GM19238 (cell line): ENCODE measurements around the gene NTRK3.

Source experiments
- DNase-seq: peaks from one replicate; pipeline ENCODE4 v3.0.0; 2011; ENCODE audit warnings: low spot score; ENCODE audit not compliant: insufficient read length

Gene NTRK3

GRCh38 chr15:88258093-88258641, 1.6 kb upstream of the NTRK3 start:
- DNase-seq: no peak

- DNase-seq: no peak
Measured at GRCh38 chr15:88257311-88258092, 963 bp upstream of the NTRK3 start.

- no peak for DNase-seq
Measured at GRCh38 chr15:88255484-88256278, 858 bp downstream of the NTRK3 start.

GRCh38 chr15:88255087-88255483, 1.5 kb downstream of the NTRK3 start:
- DNase-seq: no peak

- DNase-seq: no peak
Measured at GRCh38 chr15:88252441-88252840, 4.1 kb downstream of the NTRK3 start.

- DNase-seq: no peak
Measured at GRCh38 chr15:88250826-88251225, 5.7 kb downstream of the NTRK3 start.

GRCh38 chr15:88249220-88249619, 7.3 kb downstream of the NTRK3 start:
- no peak for DNase-seq

GRCh38 chr15:88247914-88248313, 8.6 kb downstream of the NTRK3 start:
- DNase-seq: no peak

GRCh38 chr15:88246666-88247446, 9.7 kb downstream of the NTRK3 start:
- DNase-seq: peak; percentile 71

GRCh38 chr15:88246081-88246480, 10.5 kb downstream of the NTRK3 start:
- DNase-seq: no peak

- peak; percentile 28 for DNase-seq
Measured at GRCh38 chr15:88243895-88244787, 12.4 kb downstream of the NTRK3 start.

GRCh38 chr15:88242586-88243555, 13.7 kb downstream of the NTRK3 start:
- no peak for DNase-seq

- no peak for DNase-seq
Measured at GRCh38 chr15:88241461-88241860, 15.1 kb downstream of the NTRK3 start.

- no peak for DNase-seq
Measured at GRCh38 chr15:88241060-88241459, 15.5 kb downstream of the NTRK3 start.

- DNase-seq: no peak
Measured at GRCh38 chr15:88239594-88239993, 16.9 kb downstream of the NTRK3 start.

- no peak for DNase-seq
Measured at GRCh38 chr15:88238618-88239430, 17.7 kb downstream of the NTRK3 start.

- no peak for DNase-seq
Measured at GRCh38 chr15:88234711-88235110, 21.8 kb downstream of the NTRK3 start.

- DNase-seq: no peak
Measured at GRCh38 chr15:88233921-88234320, 22.6 kb downstream of the NTRK3 start.
